ENCODE results near the gene DCDC2C.

DCDC2C gene

DNA sequence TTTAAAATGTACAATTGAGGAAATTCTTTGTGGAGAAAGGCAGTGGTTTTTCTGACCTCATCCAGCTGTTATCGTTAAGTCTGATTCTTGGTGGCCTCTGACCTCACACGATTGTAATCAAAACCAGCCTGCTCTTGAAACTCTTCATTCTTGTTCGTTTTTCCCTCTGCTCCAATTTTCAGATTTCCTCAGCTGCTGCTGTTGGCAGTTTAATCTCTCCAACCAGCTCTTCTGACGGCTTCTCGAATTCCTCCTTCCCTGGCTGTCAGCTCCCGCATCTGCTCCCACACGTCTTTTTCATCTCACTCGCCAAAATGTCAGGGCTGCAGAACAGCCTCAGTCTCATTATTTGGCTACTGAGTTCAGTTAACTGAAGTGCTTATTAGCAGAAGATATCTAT lies 136.1 kb downstream of the DCDC2C start:
- no peaks in the 10 kb centered on the region for H3K4me1 ChIP-seq (ENCODE audit: control insufficient read depth, insufficient read depth, low read length)
- H3K9me3 ChIP-seq (ENCODE audit: control insufficient read depth, low read length), result no peaks in the 10 kb centered on the region
- H3K36me3 ChIP-seq (ENCODE audit: control insufficient read depth, insufficient read depth, low read length), result no peaks in the 10 kb centered on the region
- H3K27me3 ChIP-seq (ENCODE audit: control insufficient read depth, insufficient read depth, low read length), result no peaks in the 10 kb centered on the region
- H3K9ac ChIP-seq (ENCODE audit: low read length), result no peak overlapping the region
- H3K4me3 ChIP-seq (ENCODE audit: low read length), result no peak overlapping the region

DNA sequence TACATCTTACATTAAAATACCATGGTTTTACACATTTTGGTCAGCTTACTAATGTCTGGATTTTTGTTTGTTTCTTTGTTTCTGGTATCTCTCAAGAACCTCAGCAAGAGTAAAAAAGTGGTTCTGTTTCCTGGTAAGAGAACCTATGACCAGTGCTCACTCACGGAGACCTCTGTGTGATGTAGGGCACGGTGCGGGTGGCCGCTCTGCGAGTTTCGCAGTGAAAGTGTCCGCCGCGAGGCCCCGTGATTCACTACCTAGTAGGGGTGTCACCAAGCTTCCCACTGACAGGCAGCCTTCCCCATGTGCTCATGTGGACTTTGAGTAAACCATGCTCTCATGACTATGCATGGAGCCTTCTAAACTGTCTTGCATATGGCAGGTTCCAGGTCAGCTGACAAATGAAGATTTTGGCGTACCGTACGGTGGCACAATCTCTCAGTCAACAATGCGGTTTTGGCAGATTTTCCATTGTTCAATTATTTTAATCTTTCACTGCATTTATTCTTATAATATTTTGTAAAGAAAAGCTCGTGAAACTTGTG lies 137.3 kb downstream of the DCDC2C start:
- H3K36me3 ChIP-seq (ENCODE audit: control insufficient read depth, insufficient read depth, low read length), result no peaks in the 10 kb centered on the region
- H3K4me3 ChIP-seq (ENCODE audit: low read length), result no peak overlapping the region
- H3K9me3 ChIP-seq (ENCODE audit: control insufficient read depth, low read length), result no peaks in the 10 kb centered on the region
- H3K4me1 ChIP-seq (ENCODE audit: control insufficient read depth, insufficient read depth, low read length), result no peaks in the 10 kb centered on the region
- H3K9ac ChIP-seq (ENCODE audit: low read length), result no peak overlapping the region
- H3K27me3 ChIP-seq (ENCODE audit: control insufficient read depth, insufficient read depth, low read length), result no peaks in the 10 kb centered on the region

DNA sequence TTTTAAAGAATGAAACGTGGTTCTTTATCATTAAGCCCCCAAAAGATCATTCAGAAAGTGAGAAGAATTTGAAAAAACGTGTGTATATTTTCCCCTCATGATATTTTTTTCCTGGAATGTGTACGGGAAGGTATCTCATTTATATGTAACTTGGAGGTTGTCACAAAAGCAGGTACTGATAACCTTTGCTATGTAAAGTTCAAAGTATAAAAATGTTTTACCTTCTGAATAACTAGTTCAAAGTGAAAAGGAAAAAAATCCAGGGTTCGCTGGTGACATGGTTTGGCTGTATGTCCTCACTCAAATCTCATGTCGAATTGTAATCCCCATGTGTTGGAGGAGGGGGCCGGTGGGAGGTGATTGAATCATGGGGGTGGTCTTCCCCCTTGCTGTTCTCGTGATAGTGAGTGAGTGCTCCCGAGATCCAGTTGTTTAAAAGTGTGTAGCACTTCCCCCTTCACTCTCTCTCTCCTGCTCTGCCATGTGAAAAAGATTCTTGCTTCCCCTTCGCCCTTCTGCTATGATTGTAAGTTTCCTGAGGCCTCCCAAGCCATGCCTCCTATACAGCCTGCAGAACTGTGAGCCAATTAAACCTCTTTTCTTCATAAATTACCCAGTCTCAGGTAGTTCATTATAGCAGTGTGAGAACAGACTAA lies 144.2 kb downstream of the DCDC2C start:
- Histone ChIP-seq H3K4me1 (ENCODE audit: control insufficient read depth, insufficient read depth, low read length) (no peaks in the 10 kb centered on the region), H3K9ac (ENCODE audit: low read length) (no peak overlapping the region), H3K4me3 (ENCODE audit: low read length) (no peak overlapping the region), H3K27me3 (ENCODE audit: control insufficient read depth, insufficient read depth, low read length) (no peaks in the 10 kb centered on the region), H3K36me3 (ENCODE audit: control insufficient read depth, insufficient read depth, low read length) (no peaks in the 10 kb centered on the region), H3K9me3 (ENCODE audit: control insufficient read depth, low read length) (no peaks in the 10 kb centered on the region)

DNA sequence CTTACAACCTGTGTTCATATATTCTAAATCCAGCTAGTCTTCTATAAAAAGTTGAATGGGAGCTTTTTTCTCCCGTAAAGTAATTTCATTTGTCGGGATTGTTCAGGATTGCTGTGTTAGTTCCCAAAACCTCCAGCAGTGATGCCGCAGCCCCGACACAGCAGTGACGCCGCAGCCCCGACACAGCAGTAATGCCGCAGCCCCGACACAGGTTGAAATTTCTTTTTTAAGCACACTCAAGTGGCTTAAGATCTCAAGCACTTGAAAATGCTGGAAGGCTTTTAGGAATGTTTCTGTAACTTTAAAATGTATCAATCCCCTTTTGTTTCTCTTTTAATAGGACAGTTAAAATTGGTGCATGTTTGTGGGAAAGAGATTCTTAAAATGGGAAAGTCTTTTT lies 145.4 kb downstream of the DCDC2C start:
- Histone ChIP-seq H3K36me3 (ENCODE audit: control insufficient read depth, insufficient read depth, low read length) (no peaks in the 10 kb centered on the region), H3K9me3 (ENCODE audit: control insufficient read depth, low read length) (no peaks in the 10 kb centered on the region), H3K4me1 (ENCODE audit: control insufficient read depth, insufficient read depth, low read length) (no peaks in the 10 kb centered on the region), H3K4me3 (ENCODE audit: low read length) (no peak overlapping the region), H3K9ac (ENCODE audit: low read length) (no peak overlapping the region), H3K27me3 (ENCODE audit: control insufficient read depth, insufficient read depth, low read length) (no peaks in the 10 kb centered on the region)

DNA sequence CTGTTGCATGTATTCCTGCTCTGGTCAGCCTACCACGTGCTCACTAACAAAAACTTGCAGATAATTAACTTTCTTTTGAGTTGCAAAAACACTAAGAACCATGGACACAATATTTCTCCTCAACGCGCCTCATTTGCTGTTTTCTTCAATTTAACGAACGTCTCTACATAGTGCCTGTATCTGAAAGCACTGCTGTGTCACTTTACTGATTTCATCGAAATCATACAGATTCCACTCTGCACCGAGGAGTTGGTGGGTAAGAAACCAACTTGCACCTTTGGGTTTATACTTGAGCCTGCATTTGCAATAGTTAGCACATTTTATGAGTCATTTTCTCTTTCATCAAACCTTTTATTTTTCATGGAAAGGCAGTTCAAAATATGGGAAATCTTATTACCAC lies 145.8 kb downstream of the DCDC2C start:
- Histone ChIP-seq H3K4me1 (ENCODE audit: control insufficient read depth, insufficient read depth, low read length) (no peaks in the 10 kb centered on the region), H3K27me3 (ENCODE audit: control insufficient read depth, insufficient read depth, low read length) (no peaks in the 10 kb centered on the region), H3K9ac (ENCODE audit: low read length) (no peak overlapping the region), H3K36me3 (ENCODE audit: control insufficient read depth, insufficient read depth, low read length) (no peaks in the 10 kb centered on the region), H3K9me3 (ENCODE audit: control insufficient read depth, low read length) (no peaks in the 10 kb centered on the region), H3K4me3 (ENCODE audit: low read length) (no peak overlapping the region)

DNA sequence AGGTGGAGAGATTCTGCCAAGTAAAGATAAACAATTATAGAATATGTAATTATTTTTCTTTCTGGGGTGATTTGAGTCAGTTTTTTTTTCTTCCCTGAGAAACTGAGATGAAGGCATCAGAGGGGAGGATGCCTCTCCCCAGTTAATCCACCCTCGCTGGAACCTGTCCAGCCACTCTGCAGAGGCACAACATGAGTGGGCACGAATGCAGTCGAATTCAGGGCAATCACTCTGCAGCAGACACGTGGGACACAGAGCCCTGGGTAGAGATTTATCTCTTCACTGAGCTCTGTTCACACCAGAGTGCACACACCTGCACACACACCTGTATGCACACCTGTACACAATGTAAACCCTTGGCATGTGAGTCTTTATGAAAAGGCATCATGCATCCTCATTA lies 154.2 kb downstream of the DCDC2C start:
- H3K27me3 ChIP-seq (ENCODE audit: control insufficient read depth, insufficient read depth, low read length), result no peaks in the 10 kb centered on the region
- no peaks in the 10 kb centered on the region for H3K9me3 ChIP-seq (ENCODE audit: control insufficient read depth, low read length)
- no peak overlapping the region for H3K9ac ChIP-seq (ENCODE audit: low read length)
- no peaks in the 10 kb centered on the region for H3K36me3 ChIP-seq (ENCODE audit: control insufficient read depth, insufficient read depth, low read length)
- H3K4me1 ChIP-seq (ENCODE audit: control insufficient read depth, insufficient read depth, low read length), result no peaks in the 10 kb centered on the region
- no peak overlapping the region for H3K4me3 ChIP-seq (ENCODE audit: low read length)

DNA sequence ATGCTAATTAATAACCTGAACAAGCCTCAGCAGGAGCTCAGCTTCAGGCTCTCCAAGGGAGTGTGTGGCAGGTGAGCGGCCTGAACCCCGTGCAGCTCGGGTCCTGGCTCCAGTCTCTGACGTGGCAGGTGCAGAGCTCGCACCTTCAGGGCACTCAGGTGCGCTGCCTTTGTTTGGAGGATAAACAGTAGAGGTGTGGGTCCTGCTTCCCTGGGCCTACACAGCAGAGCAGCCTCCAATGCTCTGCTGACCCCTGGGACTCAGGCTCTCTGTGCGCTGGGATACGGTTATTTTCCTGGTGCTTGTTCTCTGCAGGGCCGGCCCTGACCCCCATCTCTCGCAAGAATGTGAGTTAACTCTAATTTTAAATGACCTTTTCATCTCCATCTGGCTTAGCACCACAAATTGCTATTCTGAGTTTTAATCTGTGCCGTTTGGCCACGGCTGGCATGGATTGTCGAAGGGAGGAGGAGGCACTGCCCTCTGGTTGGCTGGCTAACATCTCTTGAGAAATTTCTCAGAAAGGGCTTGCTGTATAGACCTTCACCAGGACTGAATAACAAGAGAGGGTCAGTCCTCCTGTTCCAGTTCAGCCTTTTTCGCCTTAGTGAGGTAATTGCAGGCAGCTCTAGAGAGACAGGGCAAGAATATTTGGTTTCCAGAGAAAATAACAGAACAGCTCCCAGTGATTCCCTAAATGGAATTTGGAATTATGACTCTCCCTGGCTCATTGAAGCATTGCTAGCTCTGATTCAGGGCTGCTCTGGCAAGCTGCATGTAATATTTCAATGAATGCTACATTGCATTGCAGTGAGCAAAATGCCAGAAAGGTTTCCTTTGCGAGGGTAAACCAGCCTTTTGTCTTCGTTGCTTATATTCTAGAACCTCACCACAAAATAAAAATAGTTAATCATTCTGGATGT lies 161.8 kb downstream of the DCDC2C start:
- Histone ChIP-seq H3K36me3 (ENCODE audit: control insufficient read depth, insufficient read depth, low read length) (no peaks in the 10 kb centered on the region), H3K9me3 (ENCODE audit: control insufficient read depth, low read length) (no peaks in the 10 kb centered on the region), H3K4me3 (ENCODE audit: low read length) (no peak overlapping the region), H3K9ac (ENCODE audit: low read length) (no peak overlapping the region), H3K4me1 (ENCODE audit: control insufficient read depth, insufficient read depth, low read length) (no peaks in the 10 kb centered on the region), H3K27me3 (ENCODE audit: control insufficient read depth, insufficient read depth, low read length) (no peaks in the 10 kb centered on the region)

DNA sequence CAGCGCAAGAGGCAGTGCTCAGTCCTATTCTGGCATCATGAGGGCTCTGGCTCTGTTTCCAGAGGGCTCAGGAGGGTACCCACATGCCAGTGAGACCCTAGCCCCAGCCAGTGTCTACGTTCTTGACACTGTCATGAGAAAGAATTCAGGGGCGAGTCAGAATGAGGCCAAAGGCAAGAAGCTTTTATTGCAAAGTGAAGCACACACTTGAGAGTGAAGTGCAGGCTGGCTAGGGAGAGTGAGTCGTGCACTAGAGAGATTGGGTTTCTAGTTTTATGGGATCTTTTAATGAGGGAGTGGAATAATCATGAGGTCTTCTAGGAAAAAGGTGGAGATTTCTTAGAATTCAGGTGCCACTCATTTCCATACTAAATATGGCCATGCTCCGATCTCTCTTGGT lies 164.1 kb downstream of the DCDC2C start:
- Histone ChIP-seq H3K9me3 (ENCODE audit: control insufficient read depth, low read length) (no peaks in the 10 kb centered on the region), H3K4me3 (ENCODE audit: low read length) (no peak overlapping the region), H3K27me3 (ENCODE audit: control insufficient read depth, insufficient read depth, low read length) (no peaks in the 10 kb centered on the region), H3K9ac (ENCODE audit: low read length) (no peak overlapping the region), H3K36me3 (ENCODE audit: control insufficient read depth, insufficient read depth, low read length) (no peaks in the 10 kb centered on the region), H3K4me1 (ENCODE audit: control insufficient read depth, insufficient read depth, low read length) (no peaks in the 10 kb centered on the region)

DNA sequence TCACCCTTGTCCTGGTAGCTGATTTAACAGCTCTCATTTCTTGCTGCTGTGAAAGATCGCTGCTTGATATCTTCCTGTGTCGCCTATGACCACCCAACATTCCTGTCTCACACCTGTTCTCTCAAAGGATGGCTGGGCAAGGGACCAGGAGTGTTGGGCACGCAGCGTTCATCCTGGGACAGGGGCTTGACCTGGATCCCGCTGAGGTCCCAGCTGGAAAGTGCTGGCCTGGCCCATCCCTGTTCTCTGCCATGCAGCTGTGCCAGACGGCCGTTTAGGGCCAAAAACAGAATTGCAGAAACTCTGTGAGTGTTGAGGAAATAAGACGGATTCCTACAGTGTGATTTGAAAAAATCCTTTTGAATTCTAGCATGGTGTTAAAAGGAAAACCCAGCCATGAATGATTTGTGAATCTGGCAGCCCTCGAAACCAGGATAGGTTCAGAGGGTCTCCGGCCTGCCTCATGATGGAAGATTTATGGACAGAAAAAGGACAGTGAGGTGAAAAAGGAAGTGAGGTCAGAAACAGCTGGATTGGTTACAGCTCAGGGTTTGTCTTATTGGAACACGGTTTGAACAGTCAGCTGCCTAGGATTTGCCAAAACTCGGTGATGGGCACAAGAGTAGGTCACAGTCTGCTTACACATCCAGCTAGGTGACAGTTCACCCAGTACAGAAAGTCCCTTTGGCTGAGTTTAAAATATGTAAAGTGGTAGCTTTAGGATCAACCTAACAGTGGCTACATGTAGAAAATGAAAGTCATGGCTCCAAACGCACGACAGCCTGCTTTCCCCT lies 164.8 kb downstream of the DCDC2C start:
- H3K4me3 ChIP-seq (ENCODE audit: low read length), result no peak overlapping the region
- H3K9ac ChIP-seq (ENCODE audit: low read length), result no peak overlapping the region
- H3K9me3 ChIP-seq (ENCODE audit: control insufficient read depth, low read length), result no peaks in the 10 kb centered on the region
- H3K4me1 ChIP-seq (ENCODE audit: control insufficient read depth, insufficient read depth, low read length), result no peaks in the 10 kb centered on the region
- no peaks in the 10 kb centered on the region for H3K36me3 ChIP-seq (ENCODE audit: control insufficient read depth, insufficient read depth, low read length)
- H3K27me3 ChIP-seq (ENCODE audit: control insufficient read depth, insufficient read depth, low read length), result no peaks in the 10 kb centered on the region

DNA sequence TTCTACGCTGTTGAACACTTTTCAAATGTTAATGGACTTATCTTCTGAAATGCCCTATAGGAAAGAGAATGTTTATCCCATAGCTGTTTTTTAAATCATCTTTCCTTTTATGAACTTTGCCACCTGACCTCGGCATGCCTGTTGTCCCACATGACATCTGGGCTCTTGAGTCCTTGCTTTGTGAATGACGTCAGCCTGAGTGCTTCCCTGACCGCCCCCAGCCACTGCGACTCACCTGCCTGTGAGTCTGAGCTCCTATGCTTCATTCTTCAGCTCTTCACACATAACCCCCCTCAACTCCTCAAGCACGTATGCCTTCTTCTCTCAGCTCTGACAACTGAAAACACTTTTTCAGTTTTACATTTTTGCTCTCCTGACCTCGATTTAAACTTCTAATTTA lies 166.8 kb downstream of the DCDC2C start:
- Histone ChIP-seq H3K27me3 (ENCODE audit: control insufficient read depth, insufficient read depth, low read length) (no peaks in the 10 kb centered on the region), H3K9ac (ENCODE audit: low read length) (no peak overlapping the region), H3K4me3 (ENCODE audit: low read length) (no peak overlapping the region), H3K4me1 (ENCODE audit: control insufficient read depth, insufficient read depth, low read length) (no peaks in the 10 kb centered on the region), H3K36me3 (ENCODE audit: control insufficient read depth, insufficient read depth, low read length) (no peaks in the 10 kb centered on the region), H3K9me3 (ENCODE audit: control insufficient read depth, low read length) (no peaks in the 10 kb centered on the region)

DNA sequence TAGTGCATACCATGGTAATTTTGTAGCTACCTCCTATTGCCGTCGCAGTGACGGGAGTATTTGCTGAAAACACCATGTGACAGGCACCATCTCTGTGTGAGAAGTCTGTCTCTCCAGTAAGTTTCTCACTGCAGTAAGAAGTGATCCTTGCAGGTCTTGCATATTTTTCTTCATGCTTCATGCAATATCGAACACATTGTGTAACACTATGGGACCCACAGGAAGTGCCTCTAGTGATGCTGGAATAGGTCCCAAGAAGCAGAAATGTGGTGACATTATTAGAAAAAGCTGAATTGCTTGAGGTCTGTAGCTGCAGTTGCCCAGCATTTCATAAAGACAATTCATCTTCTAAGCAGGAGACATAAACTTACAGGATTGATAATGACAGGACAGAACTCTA lies 167.6 kb downstream of the DCDC2C start:
- H3K4me1 ChIP-seq (ENCODE audit: control insufficient read depth, insufficient read depth, low read length), result no peaks in the 10 kb centered on the region
- H3K4me3 ChIP-seq (ENCODE audit: low read length), result no peak overlapping the region
- no peaks in the 10 kb centered on the region for H3K9me3 ChIP-seq (ENCODE audit: control insufficient read depth, low read length)
- H3K27me3 ChIP-seq (ENCODE audit: control insufficient read depth, insufficient read depth, low read length), result no peaks in the 10 kb centered on the region
- no peak overlapping the region for H3K9ac ChIP-seq (ENCODE audit: low read length)
- no peaks in the 10 kb centered on the region for H3K36me3 ChIP-seq (ENCODE audit: control insufficient read depth, insufficient read depth, low read length)

DNA sequence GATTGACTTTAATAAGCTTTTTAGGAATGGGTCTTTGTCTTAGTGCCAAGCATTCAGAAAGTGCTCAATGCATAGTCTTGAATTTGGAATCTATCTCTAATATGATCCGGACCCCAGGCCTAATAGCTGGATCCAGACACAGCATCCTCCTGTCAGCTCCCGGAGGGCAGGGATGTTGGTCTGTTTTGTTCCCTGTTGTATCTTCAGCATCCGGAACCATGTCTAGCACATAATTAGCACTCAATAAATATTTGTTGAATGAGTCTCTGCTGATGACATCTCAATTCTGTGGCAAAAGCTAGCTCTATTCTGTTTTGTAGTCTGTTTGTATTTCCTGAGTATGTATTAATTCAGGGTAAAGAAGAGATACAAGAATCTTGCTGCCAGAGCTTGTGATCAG lies 169.1 kb downstream of the DCDC2C start:
- H3K36me3 ChIP-seq (ENCODE audit: control insufficient read depth, insufficient read depth, low read length), result no peaks in the 10 kb centered on the region
- no peaks in the 10 kb centered on the region for H3K27me3 ChIP-seq (ENCODE audit: control insufficient read depth, insufficient read depth, low read length)
- H3K9ac ChIP-seq (ENCODE audit: low read length), result no peak overlapping the region
- no peaks in the 10 kb centered on the region for H3K9me3 ChIP-seq (ENCODE audit: control insufficient read depth, low read length)
- no peak overlapping the region for H3K4me3 ChIP-seq (ENCODE audit: low read length)
- no peaks in the 10 kb centered on the region for H3K4me1 ChIP-seq (ENCODE audit: control insufficient read depth, insufficient read depth, low read length)

Measured in mucosa of stomach (tissue), 1 donor.